Spleen (tissue), 7 donors: ENCODE data around the gene ADGRL3.

ENCODE experiments used
- CTCF ChIP-seq, 11 experiments: fragments of 200-600 bp in 7 of 11; fragments of 450-650 bp in 4 of 11; sonication (generic) in 4 of 11; IDR thresholded peaks in 8 of 11; conservative IDR thresholded peaks in 3 of 11; 1 replicate in 7 of 11; 2 replicates in 4 of 11; pipeline versions ENCODE4 v1.4.0 to v1.8.0; 2016 to 2021; ENCODE audit warnings: antibody characterized with exemption in 11 of 11, inconsistent platforms in 4 of 11, mild to moderate bottlenecking in 1 of 11
- POLR2A ChIP-seq, 3 donors: fragments of 450-650 bp; IDR thresholded peaks; one replicate each; pipeline ENCODE4 v1.5.1; 2017; ENCODE audit warnings: antibody characterized with exemption in 3 of 3, mild to moderate bottlenecking in 1 of 3
- POLR2AphosphoS5 ChIP-seq, 3 donors: sonication (generic); formaldehyde crosslinking; IDR thresholded peaks; one replicate each; pipeline ENCODE4 v1.5.1; 2017; ENCODE audit warnings: antibody characterized with exemption in 3 of 3
- donor health status: DM: no; HTN: no; CAD: no; lungs with moderate emphysema.
- donor health status: DM: no; HTN: no; CAD: no.
- donor health status: DM: no; HTN: no; CAD: no.

GRCh38 chr4:62003695-62004094 lies 803.6 kb downstream of the ADGRL3 start:
- TF ChIP-seq CTCF (IDR thresholded peaks at IDR 0.05 in 8 of 11, conservative IDR thresholded peaks at IDR 0.05 in 3 of 11) (no peak), POLR2A (IDR thresholded peaks at IDR 0.05) (no peak), POLR2AphosphoS5 (IDR thresholded peaks at IDR 0.05) (no peak)
